NCI-H345 (cell line): ENCODE results near the gene ATXN2.

Experiments used
- DNase-seq: peaks from one replicate; lab custom pipeline; 2025; lab: John Stamatoyannopoulos, UW

ATXN2 gene

DNA sequence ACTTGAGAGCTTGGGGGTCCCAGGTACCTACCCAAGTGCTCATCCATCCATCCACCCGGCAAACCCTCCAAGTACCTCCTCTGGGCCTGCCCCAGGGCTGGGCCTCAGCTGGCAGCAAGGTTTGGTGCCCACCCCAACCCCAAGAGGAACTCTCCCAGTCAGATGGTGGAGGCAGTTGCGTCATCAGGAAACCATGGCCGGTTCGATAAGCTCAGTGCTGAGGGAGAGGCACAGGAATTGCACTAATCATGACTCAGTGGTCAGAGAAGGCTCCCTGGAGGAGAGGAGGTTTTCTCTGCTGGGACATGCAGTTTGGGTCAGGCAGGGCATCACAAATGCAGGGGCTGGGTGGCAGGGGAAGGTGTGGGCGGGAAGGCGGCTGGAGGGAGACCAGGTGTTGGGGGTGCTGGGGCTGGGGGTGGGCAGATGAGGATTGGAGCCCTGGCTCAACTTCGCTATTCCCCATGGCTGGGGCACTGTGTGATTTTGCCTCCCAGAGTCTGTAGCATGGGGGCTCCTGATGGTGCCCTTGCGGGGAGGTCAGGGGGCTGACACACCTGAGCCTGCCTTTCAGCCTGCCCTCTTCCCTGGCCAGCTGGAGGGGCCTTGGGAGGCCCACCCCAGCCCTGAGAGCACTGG, 161.2 kb downstream of the ATXN2 start:
- no peak for DNase-seq

DNA sequence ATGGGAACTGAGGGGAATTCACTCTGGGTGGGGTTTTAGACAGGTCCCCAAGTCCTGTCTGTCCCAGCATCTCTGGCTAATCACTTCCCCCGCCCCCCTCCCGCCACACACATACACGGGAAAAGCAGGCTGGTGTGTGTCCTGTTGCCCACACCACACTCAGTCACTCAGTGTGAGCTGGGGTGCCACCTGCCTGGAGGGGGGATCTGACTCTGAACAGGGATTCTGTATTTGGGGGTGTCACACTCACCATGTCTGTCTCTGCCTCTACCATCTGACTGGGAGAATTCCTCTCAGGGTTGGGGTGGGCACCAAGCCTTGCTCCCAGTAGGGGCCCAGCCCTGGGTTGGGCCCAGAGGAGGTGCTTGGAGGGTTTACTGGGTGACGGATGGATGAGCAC, 162.3 kb downstream of the ATXN2 start:
- DNase-seq: no peak

DNA sequence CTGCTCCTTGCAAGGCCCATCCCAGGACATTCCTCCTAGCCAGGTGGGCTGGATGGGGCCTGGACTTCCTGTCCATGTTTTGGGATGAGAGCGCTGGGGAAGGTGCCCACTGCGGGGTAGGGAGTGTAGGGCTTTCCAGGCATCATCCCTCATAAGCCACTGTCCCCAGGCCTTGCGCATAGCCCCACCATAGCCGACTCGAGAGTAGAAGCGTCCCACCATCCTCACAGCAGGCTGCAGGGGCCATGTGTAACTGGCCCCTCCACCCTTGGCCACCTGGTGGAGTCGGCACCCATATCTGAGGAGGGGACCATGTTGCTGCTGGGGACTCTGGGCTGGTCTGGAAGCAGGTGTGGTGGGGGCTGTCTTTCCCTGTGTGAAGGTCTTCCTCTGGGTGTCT, 162.8 kb downstream of the ATXN2 start:
- DNase-seq: no peak

DNA sequence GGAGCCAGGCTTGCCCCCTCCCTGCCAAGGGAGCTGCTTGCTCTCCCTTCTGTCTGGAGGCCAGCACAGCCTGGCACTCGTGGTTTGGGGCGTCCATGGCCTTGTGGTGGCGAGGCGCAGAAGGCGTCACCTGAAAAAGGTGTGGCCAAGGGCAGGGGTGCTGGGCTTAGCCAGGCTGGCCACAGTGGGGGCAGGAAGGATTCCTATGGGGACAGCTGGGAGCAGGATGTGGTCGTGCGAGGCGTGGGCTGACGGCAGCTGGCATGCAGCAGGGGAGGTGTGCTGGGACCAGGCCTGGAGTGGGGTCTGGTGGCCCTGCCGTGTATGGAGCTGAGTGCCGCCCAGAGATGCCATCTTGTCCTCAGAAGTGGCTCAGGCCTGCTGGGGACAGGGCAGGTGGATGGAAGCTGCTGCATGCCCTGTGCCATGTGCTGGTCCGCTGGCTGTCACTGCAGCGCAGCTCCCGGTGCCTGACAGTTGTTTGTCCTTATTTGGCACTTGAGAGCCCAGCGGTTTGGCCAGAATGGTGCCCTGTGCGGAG, 163.4 kb downstream of the ATXN2 start:
- no peak for DNase-seq

DNA sequence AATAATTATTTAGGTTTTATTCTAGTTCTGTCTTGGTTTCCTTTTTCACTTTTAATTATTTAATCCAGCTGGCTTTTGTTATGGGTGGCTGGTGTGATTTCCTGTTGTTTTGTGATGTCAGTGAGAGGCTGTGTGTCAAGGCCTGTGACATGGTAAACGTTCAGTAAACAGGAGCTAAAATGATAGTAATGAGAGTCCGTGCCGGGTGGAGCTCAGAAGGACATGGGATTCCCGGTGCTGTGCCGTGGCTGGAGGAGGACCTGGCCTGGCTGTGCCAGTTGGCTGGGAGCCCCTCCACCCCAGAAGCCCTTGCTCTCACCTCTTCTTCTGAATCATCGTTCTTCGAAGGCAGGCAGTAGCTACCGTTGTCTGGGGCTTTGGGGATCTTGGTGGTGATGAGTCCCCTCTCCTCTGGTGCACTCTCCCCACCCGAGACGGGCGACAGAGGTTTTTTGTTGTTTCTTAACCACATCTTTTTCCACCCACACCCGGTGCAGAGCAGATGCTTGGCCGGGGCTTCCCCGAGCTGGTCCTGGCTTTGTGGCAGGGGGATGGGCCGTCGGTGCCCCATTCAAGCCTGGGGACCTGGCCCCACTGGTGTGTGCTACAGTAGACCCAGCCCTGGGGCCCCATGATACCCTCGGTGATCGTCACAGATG, 164.3 kb downstream of the ATXN2 start:
- DNase-seq: no peak

DNA sequence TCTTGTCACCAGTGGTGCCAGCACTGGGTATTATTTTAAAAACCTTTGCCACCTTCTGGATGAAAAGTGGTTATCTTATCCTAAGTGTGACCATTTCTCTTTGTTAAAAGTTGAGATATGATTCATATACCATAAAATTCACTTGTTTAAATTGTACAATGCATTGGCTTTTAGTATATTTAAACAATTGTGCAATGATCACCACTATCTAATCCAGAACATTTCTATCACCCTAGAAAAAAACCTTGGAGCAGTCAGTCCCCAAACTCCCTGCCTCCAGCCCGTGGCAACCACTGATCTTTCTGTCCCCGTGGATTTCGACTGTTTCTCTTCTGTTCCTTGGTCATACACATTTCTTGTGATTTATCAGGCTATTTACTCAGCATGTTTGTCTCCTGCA, 165.1 kb downstream of the ATXN2 start:
- DNase-seq: no peak

DNA sequence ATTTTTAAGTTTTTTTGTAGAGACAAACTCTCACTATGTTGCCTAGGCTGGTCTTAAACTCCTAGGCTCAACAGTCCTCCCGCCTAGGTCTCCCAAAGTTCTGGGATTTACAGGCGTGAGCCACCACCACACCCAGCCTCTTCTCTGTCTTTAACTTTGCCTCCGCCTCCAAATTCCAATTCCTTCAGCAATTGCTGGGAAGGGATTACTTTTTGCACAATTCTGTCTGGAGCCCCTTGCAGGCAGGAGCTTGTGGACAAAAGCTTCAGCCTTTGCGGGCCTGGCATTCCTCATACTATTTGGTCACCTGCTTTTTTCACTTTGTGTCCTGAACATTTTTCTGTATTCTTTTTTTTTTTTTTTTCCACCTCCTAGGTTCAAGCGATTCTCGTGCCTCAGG, 167.3 kb downstream of the ATXN2 start:
- DNase-seq: no peak

DNA sequence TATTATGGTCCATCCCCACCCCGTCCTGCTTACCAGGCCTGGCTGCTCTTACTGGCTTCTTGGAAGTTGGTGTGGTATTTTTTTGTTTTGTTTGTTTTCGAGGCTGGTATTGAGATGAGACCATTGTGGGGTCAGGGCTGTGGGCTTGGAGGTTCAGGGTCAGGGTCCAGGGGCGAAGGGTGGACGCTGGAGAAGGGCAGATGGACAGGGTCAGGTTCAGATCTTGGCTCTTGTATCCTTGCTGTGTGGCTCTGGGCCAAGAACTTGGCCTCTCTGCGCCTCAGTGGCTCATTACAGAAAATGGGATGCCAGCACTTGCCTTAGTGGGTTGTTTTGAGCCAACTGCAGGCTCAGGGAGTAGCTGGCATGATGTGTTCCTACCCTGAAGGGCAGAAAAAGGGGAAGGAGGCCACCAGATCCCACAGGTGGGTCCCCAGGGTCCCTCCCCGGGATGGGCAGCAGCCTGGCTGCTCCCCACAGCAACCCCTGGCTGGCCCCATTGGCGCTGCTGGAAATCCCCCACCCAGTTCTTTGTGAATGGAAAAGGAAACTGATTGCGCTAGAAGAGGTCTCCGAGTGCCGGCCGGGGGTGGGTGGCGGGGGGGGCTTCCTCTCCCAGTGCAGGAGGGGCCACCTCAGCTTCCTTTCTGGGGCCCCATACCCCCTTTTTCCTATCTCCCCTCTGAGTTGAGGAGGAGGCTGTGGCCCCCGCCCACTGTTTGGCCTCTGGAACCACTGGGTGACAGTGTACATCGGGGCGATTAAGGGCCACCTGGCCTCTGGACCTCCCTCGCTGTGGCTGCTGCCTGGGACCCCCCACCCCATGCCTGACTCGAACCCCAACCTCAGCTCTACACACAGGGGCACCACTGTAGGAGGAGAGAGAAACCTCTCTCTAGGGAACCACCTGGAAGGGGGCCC, 168.4 kb downstream of the ATXN2 start:
- no peak for DNase-seq

DNA sequence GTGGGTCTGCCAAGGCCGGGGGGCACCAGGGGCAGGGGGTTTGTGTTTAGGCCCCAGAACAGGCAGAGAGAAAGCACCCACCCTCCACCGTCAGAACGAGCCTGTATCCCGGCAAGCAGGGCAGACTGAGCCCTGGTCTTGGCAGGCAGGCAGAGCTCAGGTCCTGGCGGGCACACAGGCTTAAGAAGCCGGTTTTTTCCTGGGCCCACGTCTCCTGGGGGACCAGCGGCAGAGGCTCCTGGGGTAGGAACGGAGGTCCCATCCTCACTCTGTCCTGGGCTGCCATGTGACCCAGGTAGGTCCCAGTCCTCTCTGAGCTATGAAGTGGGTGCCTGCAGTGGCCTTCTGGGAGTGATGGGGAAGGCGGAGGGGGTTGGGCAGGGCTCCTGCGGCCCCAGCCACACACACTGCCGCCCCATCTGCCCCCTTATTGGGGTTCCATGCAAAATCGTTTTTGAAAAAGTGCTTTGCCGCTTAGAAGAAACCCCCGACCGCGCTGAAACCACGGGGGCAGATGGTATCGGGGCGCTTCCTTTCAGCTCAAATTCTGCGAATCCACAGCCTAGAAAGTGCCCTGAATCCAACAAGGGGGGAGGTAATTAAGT, 169.2 kb downstream of the ATXN2 start:
- no peak for DNase-seq

DNA sequence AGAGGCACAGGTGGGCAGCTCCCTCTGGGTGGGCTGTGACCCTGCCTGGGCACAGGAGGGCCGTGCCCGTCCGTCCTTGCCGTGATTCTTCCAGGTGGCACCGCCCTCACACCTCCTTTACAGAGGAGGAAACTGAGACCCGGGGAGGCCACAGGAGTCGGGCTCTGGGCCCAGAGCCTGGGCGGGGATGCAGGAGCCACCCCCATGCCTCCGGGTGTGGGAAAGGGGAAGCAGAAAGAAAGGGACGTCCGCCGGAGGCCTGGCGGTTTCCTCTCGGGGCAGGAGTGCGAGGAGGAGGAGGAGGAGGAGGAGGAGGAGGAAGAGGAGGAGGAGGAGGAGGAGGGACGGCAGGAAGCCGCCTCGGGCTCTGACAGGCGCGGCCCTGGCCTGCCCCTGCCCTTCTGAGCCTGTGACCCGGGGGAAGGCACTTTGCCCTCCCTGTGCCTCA, 170.4 kb downstream of the ATXN2 start:
- no peak for DNase-seq

DNA sequence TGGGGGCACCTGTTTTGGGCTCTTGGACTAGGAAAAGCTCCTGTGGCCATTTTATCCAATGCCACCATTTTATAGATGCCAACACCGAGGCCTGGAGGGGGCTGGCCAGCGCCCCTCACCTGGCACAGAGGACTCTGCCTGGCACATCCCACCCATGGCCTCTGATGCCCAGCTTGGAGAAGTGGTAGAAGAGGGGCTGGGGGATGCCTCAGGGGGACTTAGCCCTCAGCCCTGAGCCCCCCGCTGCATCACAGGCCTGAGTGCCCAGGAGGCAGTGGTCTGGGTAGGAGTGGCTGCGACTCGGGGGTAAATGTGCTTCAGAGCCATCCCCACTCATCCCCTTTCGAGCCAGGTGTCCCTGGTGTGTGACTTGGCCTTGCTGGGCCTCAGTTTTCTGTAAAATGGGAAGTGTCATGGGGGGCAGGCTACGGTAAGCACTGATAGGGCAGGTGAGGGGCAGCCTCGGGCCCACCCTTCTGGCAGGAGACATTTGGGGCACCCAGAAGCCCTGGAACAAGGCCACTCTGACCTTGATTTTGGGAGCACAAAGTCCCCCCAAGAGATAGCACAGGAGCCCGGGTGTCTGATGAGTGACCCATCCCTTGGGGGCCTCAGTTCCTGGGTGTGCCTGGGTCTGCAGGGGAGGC, 170.9 kb downstream of the ATXN2 start:
- no peak for DNase-seq

DNA sequence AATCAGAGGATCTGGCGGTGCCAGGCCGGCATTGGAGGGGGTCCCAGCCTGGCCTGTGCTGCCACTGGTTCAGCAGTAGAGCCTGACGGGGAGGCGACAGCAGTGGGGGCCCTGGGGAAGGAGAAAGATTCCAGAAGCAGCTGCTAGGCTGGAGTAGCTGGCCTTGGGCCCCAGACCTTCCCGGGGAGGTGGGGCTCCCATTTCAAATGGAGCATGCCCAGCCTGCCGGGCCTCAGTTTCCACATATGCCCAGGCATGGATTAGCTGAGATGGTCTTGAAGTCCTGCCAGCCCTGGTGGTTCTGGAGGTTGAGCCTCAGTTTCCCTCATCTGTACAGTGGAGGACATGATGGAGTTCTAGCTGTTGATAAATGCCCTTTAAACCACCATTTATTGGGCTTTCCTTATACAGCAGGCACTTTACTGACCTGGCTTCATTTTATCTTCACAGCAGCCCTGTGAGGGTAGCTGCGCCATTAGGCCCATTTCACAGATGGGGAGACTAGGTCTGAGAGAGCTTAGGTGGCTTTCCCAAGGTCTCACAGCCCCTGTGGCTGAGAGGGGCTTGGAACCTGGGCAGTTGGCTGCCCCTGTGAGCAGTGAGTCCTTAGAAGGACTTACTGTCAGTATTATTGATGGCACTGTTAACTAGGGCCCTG, 171.6 kb downstream of the ATXN2 start:
- no peak for DNase-seq

DNA sequence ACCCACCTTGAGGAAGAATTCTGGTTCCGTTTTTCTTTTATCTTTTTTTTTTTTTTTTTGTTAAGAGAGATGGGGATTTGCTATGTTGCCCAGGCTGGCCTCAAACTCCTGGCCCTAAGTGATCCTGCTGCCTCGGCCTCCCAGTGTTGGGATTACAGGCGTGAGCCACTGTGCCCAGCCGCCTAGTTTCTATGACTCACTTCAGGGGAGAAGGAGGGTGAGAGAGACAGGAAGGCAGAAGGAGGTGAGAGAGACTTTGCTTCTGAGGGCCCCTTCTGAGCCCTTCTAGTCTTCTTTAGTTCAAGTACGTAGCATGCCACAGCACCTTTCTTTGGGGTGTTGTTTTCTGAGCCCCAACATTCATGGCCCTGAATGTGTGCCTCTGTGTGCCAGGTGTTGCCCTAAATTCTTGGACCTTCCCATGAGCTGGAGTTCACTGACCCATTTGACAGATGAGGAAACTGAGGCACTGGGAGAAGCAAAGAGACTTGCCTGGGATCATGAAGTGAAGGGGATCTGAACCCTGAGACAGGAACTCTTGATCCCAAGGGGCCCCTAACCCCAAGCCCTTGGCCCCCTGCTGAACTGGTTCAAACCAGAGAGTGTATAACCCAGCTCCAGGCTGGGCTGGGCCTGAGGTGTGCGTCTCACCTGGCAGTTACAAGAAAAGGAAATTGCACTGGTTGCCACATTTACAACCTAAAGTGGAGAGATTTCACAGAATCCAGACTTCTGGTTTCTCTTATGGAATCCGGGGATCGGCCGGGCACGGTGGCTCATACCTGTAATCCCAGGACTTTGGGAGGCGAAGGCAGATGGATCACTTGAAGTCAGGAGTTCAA, 172.6 kb downstream of the ATXN2 start:
- no peak for DNase-seq

DNA sequence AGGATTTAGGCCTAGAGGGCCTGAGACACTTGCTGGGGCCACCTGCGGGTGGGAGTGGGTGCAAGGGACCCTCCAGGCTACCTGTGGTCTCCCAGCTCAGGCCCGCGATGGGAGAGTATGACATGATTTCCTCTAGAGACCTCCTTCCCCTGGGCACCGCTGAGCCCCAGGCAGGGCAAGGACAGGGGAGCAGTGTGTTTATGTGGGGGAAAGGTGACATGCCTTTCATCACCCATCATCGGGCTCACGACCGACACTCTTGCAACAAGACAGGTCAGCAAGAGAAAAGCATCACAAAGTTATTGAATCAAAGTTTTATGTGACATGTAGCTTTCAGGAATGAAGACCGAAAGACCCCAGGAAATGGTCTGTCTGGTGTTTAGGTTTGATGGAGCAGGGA, 173.5 kb downstream of the ATXN2 start:
- no peak for DNase-seq

DNA sequence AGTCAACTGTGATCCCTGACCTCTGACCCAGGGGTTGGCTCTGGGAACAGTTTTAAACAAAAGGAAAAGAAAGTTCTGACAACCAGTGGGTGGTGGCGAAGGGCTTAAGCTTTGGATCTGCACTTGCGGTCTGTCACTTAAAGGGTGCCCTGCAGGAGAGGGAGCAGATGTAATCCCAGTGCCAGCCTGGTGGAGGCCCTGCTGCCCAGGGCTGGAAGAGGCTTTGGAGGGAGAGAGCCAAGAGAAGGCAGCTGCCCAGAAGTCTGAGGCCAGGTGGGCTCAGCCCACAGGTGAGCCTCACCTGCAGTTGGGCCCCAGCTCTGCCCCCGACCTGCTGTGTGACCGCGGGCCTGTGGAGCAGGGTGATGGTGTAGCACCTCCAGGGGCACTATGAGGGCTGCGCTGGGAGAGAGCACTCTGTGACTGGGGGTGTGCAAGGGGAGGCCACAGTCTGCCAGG, 174.3 kb downstream of the ATXN2 start:
- no peak for DNase-seq

DNA sequence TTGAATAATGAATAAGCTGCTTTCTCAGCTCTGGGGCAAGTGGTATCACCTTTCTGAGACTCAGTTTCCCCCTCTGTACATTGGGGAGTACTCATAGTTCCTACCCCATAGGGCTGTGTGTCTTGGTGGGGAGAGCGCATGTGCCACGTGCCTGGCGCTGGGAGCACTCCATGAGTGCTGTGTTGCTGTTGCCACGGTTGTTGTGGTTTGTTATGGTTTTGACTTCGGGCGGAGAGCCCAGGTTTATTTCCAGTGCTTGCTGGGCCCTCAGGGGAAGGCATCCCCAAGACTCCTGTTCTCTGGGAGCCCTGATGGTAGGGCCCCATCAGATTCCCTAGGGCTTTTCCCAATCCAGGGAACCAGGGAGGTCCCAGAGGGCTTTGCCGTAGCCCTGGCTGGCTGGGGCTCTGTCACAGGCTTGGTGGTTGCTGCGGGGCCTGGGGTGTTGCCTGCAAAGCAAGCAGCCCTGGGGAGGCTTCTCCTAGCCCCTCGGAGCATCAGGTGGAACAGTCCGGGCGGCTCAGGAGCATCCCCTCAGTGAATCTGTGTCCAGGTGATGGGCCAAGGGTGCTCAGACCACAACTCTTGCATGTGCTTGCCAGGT, 174.8 kb downstream of the ATXN2 start:
- DNase-seq: no peak

DNA sequence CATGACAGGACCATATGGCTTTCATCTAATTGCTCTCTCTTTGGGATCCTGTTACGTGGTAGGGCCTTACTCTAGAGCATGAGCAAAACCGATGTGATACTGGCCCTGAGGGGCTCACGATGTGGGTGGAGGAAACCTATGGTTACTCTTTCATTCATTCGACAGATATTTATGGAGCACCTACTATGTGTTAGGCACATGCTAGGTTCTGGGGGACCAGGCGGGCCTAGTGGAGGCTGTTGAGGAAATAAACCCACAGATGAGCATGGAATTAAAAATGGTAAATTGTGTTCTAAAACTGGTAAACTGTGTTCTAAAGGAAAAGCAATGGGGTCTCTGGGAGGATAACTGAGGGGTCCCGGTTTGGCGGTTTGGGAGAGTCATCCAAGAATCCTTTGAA, 178.6 kb downstream of the ATXN2 start:
- DNase-seq: no peak

DNA sequence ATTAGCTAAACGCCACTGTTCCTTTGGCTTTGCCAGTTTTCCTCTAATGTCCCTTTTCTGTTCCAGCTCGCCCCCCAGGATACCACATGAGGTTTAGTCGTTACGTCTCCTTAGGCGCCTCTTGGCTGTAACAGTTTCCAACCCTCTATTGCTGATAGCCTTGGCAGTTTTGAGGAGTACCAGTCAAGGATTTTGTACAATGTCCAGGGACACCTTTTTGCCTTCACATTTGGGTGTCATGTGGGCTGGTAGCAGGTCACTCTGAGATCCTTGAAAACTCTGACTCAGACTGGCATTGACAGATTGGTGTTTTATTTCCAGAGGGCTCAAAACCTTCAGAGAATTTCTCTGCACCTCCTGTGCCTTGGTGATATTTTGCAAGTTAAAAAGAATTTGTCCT, 179.3 kb downstream of the ATXN2 start:
- DNase-seq: no peak

DNA sequence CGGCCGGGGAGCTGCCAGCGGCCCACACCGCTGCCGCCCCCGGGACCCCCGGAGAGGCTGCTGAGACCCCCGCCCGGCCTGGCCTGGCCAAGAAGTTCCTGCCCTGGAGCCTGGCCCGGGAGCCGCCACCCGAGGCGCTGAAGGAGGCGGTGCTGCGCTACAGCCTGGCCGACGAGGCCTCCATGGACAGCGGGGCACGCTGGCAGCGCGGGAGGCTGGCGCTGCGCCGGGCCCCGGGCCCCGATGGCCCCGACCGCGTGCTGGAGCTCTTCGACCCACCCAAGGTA, 180.6 kb downstream of the ATXN2 start:
- no peak for DNase-seq
